22Rv1 (cell line): Measurements from ENCODE around the gene CDC20.

Source experiments
- H3K27ac ChIP-seq: fragments of 450-650 bp; 2 replicates; pipeline ENCODE4 v1.5.1; 2017
- ZFX ChIP-seq: fragments of 450-650 bp; IDR thresholded peaks from 2 replicates; pipeline ENCODE4 v1.6.1; 2017; ENCODE audit warnings: antibody characterized with exemption, borderline replicate concordance
- TF ChIP-seq, protein P1 (sequence below): fragments of 450-650 bp; IDR thresholded peaks from 2 replicates; pipeline ENCODE4 v1.5.1; 2017; ENCODE audit warnings: mild to moderate bottlenecking

The CDC20 gene

DNA sequence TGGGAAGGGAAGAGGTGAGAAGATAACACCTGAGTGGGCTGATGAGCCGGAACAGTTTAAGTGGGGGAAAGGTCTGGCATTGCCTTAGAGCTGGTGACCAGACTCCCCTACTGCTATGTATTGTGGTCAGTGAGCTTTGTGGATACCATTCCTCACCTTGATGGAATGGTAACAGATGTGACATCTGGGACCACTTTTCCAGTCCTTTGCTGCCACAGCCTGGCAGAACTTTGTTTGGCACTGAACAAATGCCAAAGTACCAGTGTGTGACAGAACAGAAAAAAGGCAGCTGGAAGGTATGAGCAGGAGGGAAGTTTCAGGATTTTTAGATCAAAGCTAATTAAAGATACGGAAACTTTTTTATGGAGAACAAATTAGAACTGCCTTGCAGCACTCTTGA lies 24.7 kb downstream of the CDC20 start:
- H3K27ac ChIP-seq, result no peak overlapping the region
- TF ChIP-seq, protein P1, sequence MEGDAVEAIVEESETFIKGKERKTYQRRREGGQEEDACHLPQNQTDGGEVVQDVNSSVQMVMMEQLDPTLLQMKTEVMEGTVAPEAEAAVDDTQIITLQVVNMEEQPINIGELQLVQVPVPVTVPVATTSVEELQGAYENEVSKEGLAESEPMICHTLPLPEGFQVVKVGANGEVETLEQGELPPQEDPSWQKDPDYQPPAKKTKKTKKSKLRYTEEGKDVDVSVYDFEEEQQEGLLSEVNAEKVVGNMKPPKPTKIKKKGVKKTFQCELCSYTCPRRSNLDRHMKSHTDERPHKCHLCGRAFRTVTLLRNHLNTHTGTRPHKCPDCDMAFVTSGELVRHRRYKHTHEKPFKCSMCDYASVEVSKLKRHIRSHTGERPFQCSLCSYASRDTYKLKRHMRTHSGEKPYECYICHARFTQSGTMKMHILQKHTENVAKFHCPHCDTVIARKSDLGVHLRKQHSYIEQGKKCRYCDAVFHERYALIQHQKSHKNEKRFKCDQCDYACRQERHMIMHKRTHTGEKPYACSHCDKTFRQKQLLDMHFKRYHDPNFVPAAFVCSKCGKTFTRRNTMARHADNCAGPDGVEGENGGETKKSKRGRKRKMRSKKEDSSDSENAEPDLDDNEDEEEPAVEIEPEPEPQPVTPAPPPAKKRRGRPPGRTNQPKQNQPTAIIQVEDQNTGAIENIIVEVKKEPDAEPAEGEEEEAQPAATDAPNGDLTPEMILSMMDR, result peak; percentile 19; the same call in 1 of the 2 replicates
- no peak for TF ChIP-seq ZFX

- no peak for TF ChIP-seq ZFX
- TF ChIP-seq, protein P1, result no peak
- no peak overlapping the region for H3K27ac ChIP-seq
Measured at GRCh38 chr1:43386676-43387075, 27.9 kb downstream of the CDC20 start.

DNA sequence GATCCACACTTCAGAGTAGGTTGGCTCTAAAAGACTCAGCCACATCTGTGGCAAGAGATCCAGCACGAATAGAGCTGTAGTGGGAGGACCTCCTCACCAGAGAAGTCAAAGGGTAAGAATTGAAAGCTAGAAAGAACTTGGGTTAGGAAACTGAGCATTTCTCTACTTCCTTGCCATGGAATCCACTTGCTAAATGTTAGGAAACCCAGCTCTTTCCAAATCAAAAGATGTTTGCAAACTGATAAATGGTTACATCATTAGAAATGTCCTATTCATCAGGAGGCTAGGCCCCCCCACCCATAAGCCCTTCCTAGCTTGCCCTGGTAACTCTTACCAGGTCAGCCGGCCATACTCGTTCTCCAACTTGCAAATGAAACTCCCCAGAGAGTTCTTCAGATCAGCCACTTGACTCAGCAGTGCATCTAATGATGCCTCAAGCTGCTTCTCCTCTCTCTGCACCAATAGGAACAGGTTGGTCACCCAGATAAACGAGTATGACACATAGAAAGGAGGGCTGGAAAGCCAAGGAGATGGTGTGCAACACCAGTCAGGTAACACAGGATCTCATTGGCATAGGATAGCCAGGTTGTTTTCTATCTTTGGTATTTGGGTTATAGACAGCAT lies 29.3 kb downstream of the CDC20 start:
- no peak overlapping the region for H3K27ac ChIP-seq

DNA sequence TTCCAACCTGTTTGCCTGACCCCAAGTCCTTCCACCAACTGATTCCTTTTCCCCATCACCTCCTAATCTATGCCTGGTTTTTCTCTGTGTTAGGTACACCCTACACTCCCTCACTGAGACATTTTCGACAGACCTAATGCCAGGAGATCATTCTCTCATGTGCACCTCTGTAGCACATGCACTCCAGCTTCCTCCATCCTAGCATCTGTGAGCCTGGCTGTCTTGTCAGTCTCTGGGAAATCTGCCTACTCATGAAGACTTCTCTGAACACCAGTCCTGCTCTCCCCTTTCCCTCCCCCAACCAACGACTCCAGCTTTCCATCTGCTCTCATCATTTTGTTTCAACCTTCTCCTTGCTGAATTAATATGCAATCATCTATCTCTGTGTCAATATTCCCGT lies 29.8 kb downstream of the CDC20 start:
- H3K27ac ChIP-seq, result peak overlapping the region; percentile 80
- TF ChIP-seq, protein P1, result no peak
- TF ChIP-seq ZFX, result no peak

More for the DNA sequence above, 29.3 kb downstream of the CDC20 start:
- no peak for TF ChIP-seq ZFX
- TF ChIP-seq, protein P1, result no peak

GRCh38 chr1:43389326-43390313 lies 30.8 kb downstream of the CDC20 start, which contains the start of the genes MED8 and SZT2:
Gene MED8 (minus strand): TSS chr1:43389800. CDS start chr1:43389764, 36 bp downstream.
Gene SZT2 (plus strand): TSS chr1:43389899. CDS start chr1:43389969, 70 bp downstream.
- H3K27ac ChIP-seq, result peak within 1 kb of the TSS; percentile 80
- TF ChIP-seq, protein P1, result no peak
- no peak for TF ChIP-seq ZFX

DNA sequence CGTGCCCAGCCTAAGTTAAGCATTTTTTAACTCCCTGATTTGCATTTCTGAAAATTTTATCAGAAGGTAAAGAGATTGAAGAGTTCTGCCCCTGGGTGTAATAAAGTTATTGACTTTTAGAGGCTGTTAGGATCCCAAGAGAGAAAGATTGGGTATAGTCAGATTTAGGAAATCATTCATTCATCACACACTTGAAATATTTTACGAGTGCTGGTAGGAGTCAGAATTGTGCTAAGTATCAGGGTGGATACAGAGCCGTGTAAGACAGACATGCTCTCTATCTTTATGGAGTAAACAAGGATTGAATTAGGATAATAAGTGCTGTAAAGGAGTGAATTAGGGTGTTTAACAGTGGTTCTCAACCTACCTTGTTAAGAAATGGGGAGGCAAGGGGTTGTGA lies 33.9 kb downstream of the CDC20 start:
- no peak for TF ChIP-seq ZFX
- TF ChIP-seq, protein P1, result no peak
- H3K27ac ChIP-seq, result no peak overlapping the region
